Transverse colon (tissue), 4 donors: Measurements from ENCODE around the gene F11R. TPM values are rescaled to one million over a fixed set of nuclear protein-coding genes. Genes with fewer than 3 reads are reported as not detected.

Experiments used
- DNase-seq: peaks from one replicate; pipeline ENCODE4 v3.0.0-alpha.2; 2019
- H3K27ac ChIP-seq, 4 donors: fragments of 200-600 bp; sonication (generic); 2 replicates each; pipeline ENCODE4 v1.5.1; 2016 to 2018; ENCODE audit warnings: inconsistent platforms in 4 of 4
- H3K27me3 ChIP-seq: fragments of 200-600 bp; sonication (generic); 2 replicates; pipeline ENCODE4 v1.5.1; 2017; ENCODE audit warnings: inconsistent platforms
- H3K36me3 ChIP-seq, 4 donors: fragments of 200-600 bp; sonication (generic); 2 replicates each; pipeline ENCODE4 v1.5.1; 2017 to 2019; ENCODE audit warnings: inconsistent platforms in 4 of 4
- H3K4me1 ChIP-seq, 4 donors: fragments of 200-600 bp; sonication (generic); 2 replicates each; pipeline ENCODE4 v1.5.1; 2017 to 2020; ENCODE audit warnings: inconsistent platforms in 4 of 4
- H3K4me3 ChIP-seq, 4 donors: fragments of 200-600 bp; sonication (generic); 1 replicate in 1 of 4; 2 replicates in 3 of 4; pipeline versions ENCODE4 v1.5.1 to v1.6.1; 2017 to 2019; ENCODE audit warnings: inconsistent platforms in 4 of 4
- H3K9me3 ChIP-seq, 2 donors: fragments of 200-600 bp; sonication (generic); 2 replicates each; pipeline ENCODE4 v1.5.1; 2017 to 2019; ENCODE audit warnings: inconsistent platforms in 2 of 2
- CTCF ChIP-seq, 5 experiments: fragments of 200-600 bp in 3 of 5; fragments of 450-650 bp in 2 of 5; sonication (generic) in 3 of 5; IDR thresholded peaks; 1 replicate in 2 of 5; 2 replicates in 3 of 5; pipeline ENCODE4 v1.5.1; 2016 to 2017; ENCODE audit warnings: antibody characterized with exemption in 5 of 5, inconsistent platforms in 3 of 5, mild to moderate bottlenecking in 2 of 5, moderate library complexity in 1 of 5
- EP300 ChIP-seq: sonication (generic); formaldehyde crosslinking; IDR thresholded peaks from one replicate; pipeline ENCODE4 v1.6.1; 2017; ENCODE audit warnings: antibody characterized with exemption, low read depth
- POLR2A ChIP-seq: fragments of 450-650 bp; IDR thresholded peaks from one replicate; pipeline ENCODE4 v1.6.1; 2016; ENCODE audit warnings: antibody characterized with exemption, mild to moderate bottlenecking, moderate library complexity
- POLR2AphosphoS5 ChIP-seq, 3 donors: sonication (generic); formaldehyde crosslinking; IDR thresholded peaks; one replicate each; pipeline ENCODE4 v1.6.1; 2016; ENCODE audit warnings: antibody characterized with exemption in 3 of 3
- WGBS, 2 donors: methylation state at CpG; one replicate each; pipeline ENCODE4 v1.1.5; 2018; ENCODE audit warnings: low coverage in 1 of 2; 5-methylcytosine and 5-hydroxymethylcytosine counted together
- in situ Hi-C, 4 donors: fragments of 200-750 bp; cut with MboI; loops; one replicate each; pipeline versions ENCODE4 v1.15.0 to v1.15.1; 2017; ENCODE audit warnings: low sequenced_read_pairs in 3 of 4, low pct_ligation_motif_present in 1 of 4, low pct_unique_long_range_greater_than_20kb in 1 of 4
- intact Hi-C: fragments of 100-400 bp; cut with DNase I; formaldehyde crosslinking; loops from one replicate; pipeline ENCODE4 v1.15.1; 2023; ENCODE audit warnings: low total_unique reads
- total RNA-seq, 4 donors: library from RNA; depleted of rRNA; stranded (reverse); fragments of >200 nt; gene quantifications; one replicate each; pipeline ENCODE4 v1.1.0, GENCODE V29; 2016

Gene F11R
- total RNA-seq, 4 donors from 2014 or later, result 91.7 to 126 (median 105) TPM

GRCh38 chr1:160987359-160988050, 33.4 kb downstream of the F11R start:
- WGBS, 2 donors, result 43 to 74% methylated on average over 1 to 8 of the region's 8 CpGs
- intact Hi-C loops (no loop called here), in situ Hi-C loops (no loop called here)
- Histone ChIP-seq H3K9me3 (no peaks in the 10 kb centered on the region), H3K36me3 (no peaks in the 10 kb centered on the region), H3K4me1 (peaks cover 0 to 9% (median 2%) of the 10 kb centered on the region in 4 donors), H3K27ac (no peak overlapping the region), H3K4me3 (no peak overlapping the region), H3K27me3 (peaks cover 13% of the 10 kb centered on the region)
- TF ChIP-seq POLR2A, result no peak
- TF ChIP-seq POLR2AphosphoS5 (IDR thresholded peaks at IDR 0.05), result no peak
- no peak for TF ChIP-seq EP300
- no peak for TF ChIP-seq CTCF (IDR thresholded peaks at IDR 0.05)
- no peak for DNase-seq

GRCh38 chr1:160985723-160986122, 35.2 kb downstream of the F11R start:
- DNase-seq, result no peak
- in situ Hi-C loops, result no loop called here
- intact Hi-C loops, result no loop called here
- Histone ChIP-seq H3K4me1 (peaks cover 0 to 21% (median 2%) of the 10 kb centered on the region in 4 donors), H3K9me3 (no peaks in the 10 kb centered on the region), H3K27ac (no peak overlapping the region), H3K4me3 (no peak overlapping the region), H3K36me3 (no peaks in the 10 kb centered on the region), H3K27me3 (peaks cover 31% of the 10 kb centered on the region)
- TF ChIP-seq POLR2AphosphoS5 (IDR thresholded peaks at IDR 0.05) (no peak), EP300 (no peak), POLR2A (no peak), CTCF (IDR thresholded peaks at IDR 0.05) (no peak)
- WGBS, 2 donors, result 83 to 87% methylated on average over 4 of the region's 4 CpGs

- H3K27me3 ChIP-seq, result peaks cover 43% of the 10 kb centered on the region
- in situ Hi-C loops, result no loop called here
- peaks cover 0 to 12% (median 0%) of the 10 kb centered on the region in 4 donors for H3K4me1 ChIP-seq
- DNase-seq, result no peak
- intact Hi-C loops, result no loop called here
- no peaks in the 10 kb centered on the region for H3K36me3 ChIP-seq
- H3K4me3 ChIP-seq, result peak overlapping the region in 1 of 4 donors; percentile 9
- WGBS, 2 donors, result 13 to 21% methylated on average over 18 to 34 of the region's 42 CpGs
- no peak overlapping the region for H3K27ac ChIP-seq
- no peaks in the 10 kb centered on the region for H3K9me3 ChIP-seq
- TF ChIP-seq EP300, result no peak
- no peak for TF ChIP-seq POLR2A
- TF ChIP-seq POLR2AphosphoS5 (IDR thresholded peaks at IDR 0.05), result no peak
These were observed 39.2 kb downstream of the F11R start for GRCh38 chr1:160981584-160982411.

GRCh38 chr1:160979286-160979685, 41.7 kb downstream of the F11R start:
- Histone ChIP-seq H3K9me3 (no peaks in the 10 kb centered on the region), H3K36me3 (no peaks in the 10 kb centered on the region), H3K27me3 (peaks cover 53% of the 10 kb centered on the region), H3K27ac (no peak overlapping the region), H3K4me1 (peaks cover 0 to 12% (median 0%) of the 10 kb centered on the region in 4 donors), H3K4me3 (no peak overlapping the region)
- WGBS, 2 donors, result 87 to 92% methylated on average over 2 of the region's 2 CpGs
- in situ Hi-C loops, result no loop called here
- no peak for DNase-seq
- intact Hi-C loops, result no loop called here
- TF ChIP-seq POLR2AphosphoS5 (IDR thresholded peaks at IDR 0.05) (no peak), POLR2A (no peak), CTCF (IDR thresholded peaks at IDR 0.05) (no peak), EP300 (no peak)
